Activated T-cell treated with anti-CD3 and anti-CD28 coated beads, Interleukin-2, amount 50 U/mL, for 24 hours (primary cell): ENCODE measurements around the gene MLF2.

Source experiments
- DNase-seq: peaks from one replicate; pipeline ENCODE4 v3.0.0-alpha.2; 2020
- H3K27ac Mint-ChIP-seq: 2 replicates; pipeline ENCODE4 v1.8.0; 2020; ENCODE audit warnings: mild to moderate bottlenecking, mixed read lengths
- H3K27me3 Mint-ChIP-seq: 2 replicates; pipeline ENCODE4 v1.8.0; 2020; ENCODE audit warnings: mixed read lengths
- H3K36me3 Mint-ChIP-seq: 2 replicates; pipeline ENCODE4 v1.8.0; 2020; ENCODE audit warnings: low read depth, mixed read lengths
- H3K4me1 Mint-ChIP-seq: 2 replicates; pipeline ENCODE4 v1.8.0; 2020; ENCODE audit warnings: low read depth, mixed read lengths
- H3K4me3 Mint-ChIP-seq: 2 replicates; pipeline ENCODE4 v1.8.0; 2020; ENCODE audit warnings: mild to moderate bottlenecking, moderate library complexity, mixed read lengths
- H3K9me3 Mint-ChIP-seq: 2 replicates; pipeline ENCODE4 v1.8.0; 2020; ENCODE audit warnings: mixed read lengths

MLF2 gene

DNA sequence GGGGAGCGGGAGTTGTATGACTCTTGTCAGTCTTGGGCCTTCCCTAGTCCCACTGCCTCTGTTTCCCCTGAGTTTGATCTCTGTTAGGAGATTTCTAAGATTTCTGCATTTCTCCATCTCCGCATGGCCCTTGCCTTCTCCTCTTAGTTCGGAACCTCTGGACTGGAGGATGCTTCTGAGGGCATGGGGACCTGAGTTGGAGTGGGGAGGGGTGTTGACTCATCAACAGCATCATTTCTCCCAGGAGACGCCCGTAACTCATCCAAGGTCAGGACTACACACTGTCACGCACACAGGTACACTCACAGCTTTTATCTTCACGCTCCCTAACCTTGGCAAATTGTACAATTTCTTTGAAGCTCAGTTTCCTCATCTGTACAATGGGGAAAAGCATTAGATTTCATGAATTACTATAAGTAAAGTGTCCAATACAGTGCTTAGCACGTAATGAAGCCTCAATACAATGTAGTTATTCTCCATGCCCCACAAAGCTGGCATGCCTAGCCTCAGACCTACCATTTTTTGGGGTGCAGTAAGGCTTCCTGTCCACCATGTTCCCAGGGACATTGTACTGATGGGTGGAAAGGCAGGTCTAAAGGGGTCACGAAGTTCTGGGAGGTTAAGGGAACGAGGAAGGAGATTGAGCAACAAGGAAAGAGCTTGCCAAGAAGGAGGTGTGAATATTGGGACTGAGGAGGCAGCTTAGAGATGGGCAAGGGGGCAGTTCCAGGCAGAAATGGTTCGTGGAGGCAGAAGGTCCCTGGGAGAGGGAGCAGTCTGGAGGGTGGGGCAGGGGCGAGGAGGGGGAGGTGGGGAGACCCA lies 18.8 kb upstream of the MLF2 start:
- peaks cover 60% of the 10 kb centered on the region for H3K36me3 Mint-ChIP-seq

DNA sequence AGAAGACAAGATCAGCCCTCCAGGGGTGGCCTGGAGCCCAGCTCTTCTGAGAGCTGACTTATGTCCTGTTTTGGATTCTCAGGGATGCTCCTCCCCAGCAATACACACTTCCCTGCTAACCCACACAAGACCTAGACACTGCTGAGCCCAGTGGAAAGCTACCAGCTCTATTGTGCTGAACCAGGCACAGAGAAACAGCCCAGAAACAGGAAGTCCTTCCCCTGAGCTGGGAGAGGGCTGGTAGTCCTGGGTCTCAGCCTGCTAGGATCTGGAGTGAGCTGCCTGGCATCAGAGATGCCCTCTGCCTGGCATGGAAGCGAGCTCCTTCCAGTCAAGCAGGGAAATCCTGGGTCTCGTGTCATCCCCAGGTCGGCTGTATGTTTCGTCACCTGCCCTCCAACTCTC lies 18.2 kb upstream of the MLF2 start:
- Mint-ChIP-seq H3K27me3 (peaks cover 29% of the 10 kb centered on the region), H3K4me1 (peaks cover 74% of the 10 kb centered on the region), H3K9me3 (no peaks in the 10 kb centered on the region), H3K27ac (peak overlapping the region; percentile 93), H3K4me3 (peak overlapping the region; percentile 94), H3K36me3 (peaks cover 54% of the 10 kb centered on the region)
- no peak for DNase-seq

More for the DNA sequence above, 18.8 kb upstream of the MLF2 start:
- H3K4me3 Mint-ChIP-seq: peak overlapping the region; percentile 94
- peaks cover 29% of the 10 kb centered on the region for H3K27me3 Mint-ChIP-seq
- no peaks in the 10 kb centered on the region for H3K9me3 Mint-ChIP-seq
- H3K4me1 Mint-ChIP-seq: peaks cover 81% of the 10 kb centered on the region
- no peak for DNase-seq
- peak overlapping the region; percentile 93 for H3K27ac Mint-ChIP-seq

DNA sequence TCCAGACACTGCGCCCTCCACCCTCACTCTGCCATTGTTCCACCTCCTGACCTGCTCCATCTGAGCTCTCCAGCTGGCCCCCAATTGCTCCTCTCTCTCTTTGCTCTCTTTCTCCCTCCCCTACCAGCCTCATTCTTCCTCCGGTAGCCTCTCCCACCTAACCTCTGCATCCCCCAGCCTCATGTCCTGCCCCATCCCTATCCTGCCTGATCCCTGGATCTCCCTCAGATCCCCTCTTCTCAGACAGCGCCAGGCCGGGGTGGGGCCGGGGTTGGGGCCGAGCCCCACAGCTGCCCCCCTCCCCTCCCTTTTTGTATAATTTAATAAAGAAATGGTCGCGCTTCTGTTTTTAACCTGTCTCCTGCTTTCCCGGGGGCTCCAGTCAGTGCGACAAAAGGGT lies 17.7 kb upstream of the MLF2 start:
- no peaks in the 10 kb centered on the region for H3K9me3 Mint-ChIP-seq
- no peak overlapping the region for H3K4me3 Mint-ChIP-seq
- peaks cover 49% of the 10 kb centered on the region for H3K36me3 Mint-ChIP-seq
- peak overlapping the region; percentile 93 for H3K27ac Mint-ChIP-seq
- peaks cover 33% of the 10 kb centered on the region for H3K27me3 Mint-ChIP-seq
- no peak for DNase-seq
- H3K4me1 Mint-ChIP-seq: peaks cover 72% of the 10 kb centered on the region

DNA sequence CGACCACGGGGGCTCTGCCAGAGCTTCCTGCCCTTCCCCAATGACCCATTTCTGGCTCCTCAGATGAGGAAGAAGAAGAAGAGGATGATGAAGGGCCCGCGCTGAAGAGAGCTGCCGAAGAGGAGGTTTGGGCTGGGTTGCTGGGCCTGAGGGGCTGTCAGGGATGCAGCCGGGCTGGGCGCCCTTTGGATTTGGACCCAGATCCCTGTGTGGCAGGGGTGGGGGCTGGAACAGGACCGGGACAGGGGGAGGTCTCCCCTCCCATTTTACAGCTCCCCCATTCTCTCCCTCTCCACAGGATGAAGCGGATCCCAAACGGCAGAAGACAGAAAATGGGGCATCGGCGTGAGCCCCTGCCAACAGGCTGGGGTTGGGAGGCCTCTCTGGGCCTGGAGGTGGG lies 17.2 kb upstream of the MLF2 start:
- H3K4me1 Mint-ChIP-seq: peaks cover 71% of the 10 kb centered on the region

DNA sequence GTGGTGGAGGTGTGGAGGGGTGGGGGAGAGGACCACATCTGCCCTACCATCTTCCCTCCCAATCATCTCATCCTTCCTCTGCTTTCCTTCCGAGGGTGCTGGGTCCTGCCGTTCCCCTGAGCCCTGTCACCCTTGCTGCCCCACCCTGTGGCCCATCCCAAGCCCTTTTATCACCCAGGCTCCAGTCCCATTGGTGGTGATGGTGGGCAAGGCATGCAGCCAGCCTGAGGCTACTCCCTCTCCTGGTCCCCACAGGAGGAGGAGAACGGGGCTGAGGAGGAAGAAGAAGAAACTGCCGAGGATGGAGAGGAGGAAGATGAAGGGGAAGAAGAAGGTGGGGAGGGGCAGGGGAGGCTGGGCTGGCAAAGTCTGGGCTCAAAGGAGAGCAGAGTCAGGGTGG lies 16.7 kb upstream of the MLF2 start:
- peak overlapping the region; percentile 29 for H3K27ac Mint-ChIP-seq
- no peaks in the 10 kb centered on the region for H3K9me3 Mint-ChIP-seq
- H3K36me3 Mint-ChIP-seq: peaks cover 40% of the 10 kb centered on the region
- peaks cover 41% of the 10 kb centered on the region for H3K27me3 Mint-ChIP-seq
- no peak overlapping the region for H3K4me3 Mint-ChIP-seq
- no peak for DNase-seq
- peaks cover 69% of the 10 kb centered on the region for H3K4me1 Mint-ChIP-seq

More for the DNA sequence above, 17.2 kb upstream of the MLF2 start:
- Mint-ChIP-seq H3K27ac (peak overlapping the region; percentile 29), H3K9me3 (no peaks in the 10 kb centered on the region), H3K36me3 (peaks cover 44% of the 10 kb centered on the region), H3K4me3 (no peak overlapping the region), H3K27me3 (peaks cover 38% of the 10 kb centered on the region)
- no peak for DNase-seq

DNA sequence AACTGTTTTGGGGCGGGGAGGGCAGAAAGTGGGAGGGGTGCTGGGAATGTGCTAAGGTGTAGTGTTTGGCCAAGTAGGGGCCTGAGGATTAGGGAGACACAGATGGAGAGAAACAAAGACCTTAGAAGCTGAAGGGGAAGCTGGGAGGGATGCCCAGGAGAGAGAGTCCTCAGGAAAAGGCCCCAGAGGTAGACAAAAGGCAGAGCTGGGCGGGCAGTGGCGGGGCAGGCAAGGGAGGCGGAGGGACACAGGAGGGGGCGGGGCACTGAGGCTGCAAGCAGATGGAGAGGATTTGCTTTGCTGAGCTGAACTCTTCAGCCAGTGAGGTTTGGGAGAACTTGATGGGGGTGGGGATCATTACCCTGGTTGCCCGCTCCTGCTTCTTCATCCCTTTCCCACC lies 16.0 kb upstream of the MLF2 start:
- no peaks in the 10 kb centered on the region for H3K9me3 Mint-ChIP-seq
- no peak for DNase-seq
- peaks cover 33% of the 10 kb centered on the region for H3K36me3 Mint-ChIP-seq
- no peak overlapping the region for H3K27ac Mint-ChIP-seq
- no peak overlapping the region for H3K4me3 Mint-ChIP-seq
- H3K27me3 Mint-ChIP-seq: peaks cover 48% of the 10 kb centered on the region
- peaks cover 69% of the 10 kb centered on the region for H3K4me1 Mint-ChIP-seq

DNA sequence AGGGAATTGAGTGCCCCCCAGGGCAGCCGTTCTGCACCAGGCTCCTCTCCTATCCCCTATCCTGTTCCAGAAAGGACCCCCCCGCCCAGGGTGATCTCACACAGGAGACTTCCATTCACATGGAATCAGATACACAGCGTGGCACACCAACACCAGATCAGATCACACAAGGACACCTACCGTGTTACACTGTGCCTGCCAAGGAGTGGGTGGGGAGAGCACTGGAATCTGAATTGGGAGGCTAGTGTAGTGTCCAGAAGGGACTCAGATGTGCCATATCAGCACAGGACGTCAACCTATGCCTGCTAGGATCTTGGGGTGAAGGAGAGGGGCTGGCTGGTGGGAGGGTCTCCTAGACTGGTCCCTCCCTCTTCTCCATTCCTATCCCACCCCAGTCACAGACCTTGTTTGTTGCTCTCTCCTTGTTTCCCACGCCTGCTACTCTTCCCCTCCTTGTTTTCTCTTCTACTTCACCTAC lies 15.5 kb upstream of the MLF2 start:
- H3K4me1 Mint-ChIP-seq: peaks cover 69% of the 10 kb centered on the region
- H3K27me3 Mint-ChIP-seq: peaks cover 48% of the 10 kb centered on the region

DNA sequence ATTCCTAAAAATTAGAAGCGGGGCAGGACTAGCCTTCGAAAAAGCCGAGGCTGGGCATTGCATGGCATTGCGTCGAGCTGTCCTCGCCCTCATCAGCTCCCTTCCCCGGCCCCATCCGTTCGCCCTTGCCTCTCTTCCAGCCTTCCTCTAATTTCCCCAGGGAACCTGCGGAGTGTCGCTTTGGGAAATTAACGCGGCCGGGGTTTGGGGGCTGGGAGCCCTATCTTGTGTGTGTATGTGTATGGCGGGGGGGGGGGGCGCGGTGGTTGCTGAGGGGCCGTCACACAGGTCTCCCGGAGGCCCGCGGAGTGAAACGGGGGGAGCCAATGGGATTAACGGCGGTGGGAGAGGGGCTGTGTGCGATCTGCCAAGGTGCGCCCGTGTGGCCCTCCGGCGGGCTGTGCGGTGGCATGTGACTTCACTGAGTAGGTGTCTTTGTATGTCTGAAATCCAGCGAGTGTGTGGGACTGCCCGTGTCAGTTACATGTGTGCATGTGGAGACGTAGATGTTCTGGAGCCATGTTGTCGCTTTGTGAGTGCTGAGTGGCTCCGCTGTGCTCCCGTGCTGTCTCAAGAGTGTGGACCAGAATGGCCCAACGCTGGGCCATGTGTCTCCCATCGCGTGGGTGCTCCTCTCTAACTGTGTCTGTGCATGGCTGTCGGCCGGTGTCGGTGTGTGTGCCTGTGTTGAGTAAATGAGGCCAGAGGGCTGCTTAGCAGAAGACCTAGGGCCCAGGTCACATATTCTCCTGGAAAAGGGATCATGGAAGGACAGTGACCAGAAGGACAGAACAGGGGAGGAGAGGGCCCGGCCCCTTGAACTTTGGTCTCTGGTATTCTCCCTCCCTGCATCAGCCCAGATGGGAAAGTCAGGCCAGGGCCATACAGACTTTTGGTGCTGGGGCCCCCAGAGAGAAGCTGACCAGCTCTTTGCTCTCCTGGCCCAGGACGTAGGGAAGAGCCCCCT lies 14.7 kb upstream of the MLF2 start:
- peaks cover 62% of the 10 kb centered on the region for H3K4me1 Mint-ChIP-seq
- peak overlapping the region; percentile 74 for H3K27ac Mint-ChIP-seq
- no peaks in the 10 kb centered on the region for H3K9me3 Mint-ChIP-seq
- no peak for DNase-seq
- peaks cover 23% of the 10 kb centered on the region for H3K36me3 Mint-ChIP-seq
- peaks cover 48% of the 10 kb centered on the region for H3K27me3 Mint-ChIP-seq
- peak overlapping the region; percentile 85 for H3K4me3 Mint-ChIP-seq

More for the DNA sequence above, 15.5 kb upstream of the MLF2 start:
- Mint-ChIP-seq H3K9me3 (no peaks in the 10 kb centered on the region), H3K4me3 (peak overlapping the region; percentile 85), H3K27ac (no peak overlapping the region), H3K36me3 (peaks cover 31% of the 10 kb centered on the region)
- DNase-seq: no peak

DNA sequence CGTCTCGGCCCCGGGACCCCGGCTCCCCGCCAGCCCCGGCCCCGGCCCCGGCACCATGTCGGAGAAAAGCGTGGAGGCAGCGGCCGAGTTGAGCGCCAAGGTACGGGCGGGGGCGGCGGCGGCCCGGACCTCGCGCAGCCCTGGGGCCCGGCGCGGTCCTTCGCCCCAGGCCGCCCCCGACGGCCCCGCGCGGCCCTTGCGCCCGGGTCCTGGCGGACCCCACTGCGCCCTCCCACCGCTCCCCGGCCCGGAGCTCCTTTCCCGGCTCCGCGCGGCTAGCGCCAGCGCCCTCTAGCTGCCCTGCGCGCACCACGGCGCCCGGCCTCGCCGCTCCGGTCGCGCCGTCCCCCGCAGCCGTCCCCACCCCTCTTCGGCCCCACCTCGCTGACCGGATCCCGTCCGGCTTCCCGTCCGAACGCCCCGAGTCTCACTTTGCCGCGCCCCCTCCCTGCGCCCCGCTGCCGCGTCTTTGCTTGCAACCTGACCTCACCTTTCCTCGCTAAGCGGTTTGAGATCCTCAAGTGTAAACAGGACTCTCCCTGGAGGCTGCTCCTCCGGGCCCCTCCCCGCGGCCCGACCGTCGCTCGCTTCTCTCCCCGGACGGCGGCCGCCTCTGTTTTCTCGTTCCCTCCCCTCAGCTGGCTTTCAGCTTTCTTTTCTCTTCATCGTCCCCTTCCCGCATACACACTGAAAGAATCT lies 13.9 kb upstream of the MLF2 start:
- DNase-seq: peak; percentile 77
- Mint-ChIP-seq H3K4me3 (peak overlapping the region; percentile 85), H3K36me3 (peaks cover 18% of the 10 kb centered on the region), H3K4me1 (peaks cover 55% of the 10 kb centered on the region), H3K9me3 (no peaks in the 10 kb centered on the region), H3K27ac (peak overlapping the region; percentile 74), H3K27me3 (peaks cover 48% of the 10 kb centered on the region)

DNA sequence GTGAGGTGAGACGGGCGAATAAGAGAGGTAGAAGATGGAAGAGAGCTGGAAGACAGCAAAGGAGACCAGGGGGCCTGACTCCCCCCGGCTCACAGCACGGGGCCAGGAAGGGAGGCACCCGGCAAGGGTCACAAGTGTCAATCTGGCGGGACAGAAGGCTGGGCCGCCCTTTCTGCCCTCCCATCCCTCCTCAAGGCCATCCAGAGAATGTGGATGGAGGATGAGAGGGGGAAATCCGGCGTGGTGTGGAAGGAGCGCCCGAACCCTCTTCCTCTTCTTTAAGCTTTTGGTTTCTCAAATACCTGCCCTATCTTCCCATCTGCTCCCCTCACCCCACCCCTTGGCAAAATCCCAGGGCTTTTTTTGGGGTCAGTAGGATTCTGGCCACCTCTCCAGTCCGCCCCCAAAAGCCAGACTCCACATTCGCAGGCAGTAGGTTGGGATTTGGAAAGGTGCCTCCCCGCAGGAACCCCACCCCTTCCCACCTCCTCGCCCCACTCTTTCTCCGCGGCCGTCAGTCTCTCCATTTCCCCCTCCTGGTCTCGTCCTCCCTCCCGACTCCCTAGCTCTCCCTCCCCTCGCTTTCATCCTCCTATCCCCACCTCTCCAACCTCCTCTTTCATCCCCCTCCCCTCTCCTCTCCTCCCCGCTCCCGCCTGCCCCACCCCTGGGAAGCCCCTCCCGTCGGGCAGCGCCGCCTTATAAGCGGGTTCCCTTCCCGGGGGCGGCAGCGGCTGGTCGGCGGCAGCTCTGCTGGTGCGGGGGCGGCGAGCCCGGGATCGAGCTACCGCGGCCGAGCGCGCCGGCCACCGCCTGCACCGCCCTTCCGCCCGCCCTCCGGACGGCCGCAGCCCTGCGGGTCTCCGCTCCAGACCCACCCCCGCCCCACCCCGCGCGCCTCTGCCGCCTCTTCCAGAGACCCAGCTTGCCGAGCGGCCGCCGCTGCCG lies 13.0 kb upstream of the MLF2 start, which contains the start of gene PTMS:
Gene PTMS (plus strand): TSS at position 730 of the 948 bp plus-strand sequence. CDS start 343 bp downstream, outside the sequence.
- Mint-ChIP-seq H3K27me3 (peaks cover 47% of the 10 kb centered on the region), H3K4me1 (peaks cover 46% of the 10 kb centered on the region), H3K36me3 (peaks cover 14% of the 10 kb centered on the region), H3K27ac (peak within 1 kb of the TSS; percentile 74), H3K4me3 (peak within 1 kb of the TSS; percentile 85), H3K9me3 (no peaks in the 10 kb centered on the region)
- peak; percentile 61 for DNase-seq

DNA sequence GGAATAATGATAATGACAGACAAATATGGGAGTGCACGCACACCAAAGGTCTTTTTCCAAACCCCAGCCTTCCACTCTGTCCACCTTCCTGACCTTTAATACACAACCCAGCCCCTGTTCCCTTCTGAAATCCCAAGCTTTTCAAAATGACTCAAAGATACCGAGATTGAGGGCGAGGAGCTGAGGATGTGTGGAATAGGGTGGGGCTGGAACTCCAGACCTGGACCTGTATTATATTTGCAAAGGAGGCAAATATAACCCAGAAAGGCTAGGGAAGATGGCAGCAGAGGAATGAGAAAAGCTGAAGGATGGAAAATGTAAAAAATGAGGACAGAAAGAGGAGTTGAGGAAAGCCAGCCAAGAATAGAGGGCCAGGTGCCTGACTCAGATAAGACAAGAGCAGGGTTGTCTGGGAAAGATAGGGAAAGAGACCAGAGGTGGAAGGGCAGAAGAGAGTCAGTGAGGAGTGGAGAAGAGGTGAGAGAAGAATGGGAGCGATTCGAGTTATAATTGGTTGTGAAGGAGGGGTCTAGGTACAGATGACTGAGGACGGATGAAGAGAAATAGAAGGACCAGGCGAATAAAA lies 12.2 kb upstream of the MLF2 start:
- peaks cover 42% of the 10 kb centered on the region for H3K4me1 Mint-ChIP-seq
- peaks cover 45% of the 10 kb centered on the region for H3K27me3 Mint-ChIP-seq
- H3K9me3 Mint-ChIP-seq: no peaks in the 10 kb centered on the region
- no peak for DNase-seq
- peak overlapping the region; percentile 55 for H3K4me3 Mint-ChIP-seq
- H3K27ac Mint-ChIP-seq: peak overlapping the region; percentile 4
- H3K36me3 Mint-ChIP-seq: peaks cover 12% of the 10 kb centered on the region

DNA sequence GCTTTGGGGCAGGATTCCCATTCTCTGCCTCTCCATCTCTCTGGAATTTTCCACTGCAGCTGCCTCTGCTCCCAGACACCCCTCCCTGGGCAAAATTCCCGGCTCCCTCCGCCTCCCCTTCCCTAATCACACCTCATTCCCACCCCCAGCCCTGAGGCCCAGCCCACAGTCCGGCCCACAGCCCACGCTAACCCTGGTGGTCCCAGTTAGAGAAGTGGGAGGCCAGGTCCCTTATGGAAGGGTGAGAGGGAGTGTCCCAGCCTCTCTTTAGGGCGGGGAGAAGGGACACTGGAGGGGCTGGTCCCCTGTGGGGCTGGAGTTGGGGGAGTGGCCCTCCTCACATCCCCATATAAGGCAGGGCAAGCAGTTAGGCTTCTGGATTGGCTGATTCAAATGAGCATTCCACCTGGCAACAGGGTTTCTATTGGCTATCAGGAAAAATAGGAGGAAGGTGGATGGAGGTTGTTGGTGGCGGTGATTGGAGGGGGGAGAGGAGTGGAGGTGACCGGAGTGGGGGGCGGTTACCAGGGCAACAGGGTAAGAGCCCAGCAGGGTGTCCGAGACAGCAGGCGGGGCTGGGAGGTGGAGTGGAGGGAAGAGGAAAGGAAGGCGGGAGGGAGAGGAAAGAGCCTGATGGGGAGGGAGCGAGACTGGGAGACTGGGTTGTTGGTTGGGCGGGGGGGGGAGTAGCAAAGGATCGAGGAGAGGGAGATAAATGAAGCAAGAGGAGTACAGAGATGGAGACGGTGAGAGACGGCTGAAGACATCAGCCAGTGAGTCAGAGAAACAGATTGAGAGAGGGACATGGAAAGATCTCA lies 11.3 kb upstream of the MLF2 start:
- peak; percentile 48 for DNase-seq
- peaks cover 7% of the 10 kb centered on the region for H3K36me3 Mint-ChIP-seq
- peaks cover 35% of the 10 kb centered on the region for H3K4me1 Mint-ChIP-seq
- no peak overlapping the region for H3K27ac Mint-ChIP-seq
- H3K4me3 Mint-ChIP-seq: peak overlapping the region; percentile 34
- H3K9me3 Mint-ChIP-seq: no peaks in the 10 kb centered on the region
- peaks cover 43% of the 10 kb centered on the region for H3K27me3 Mint-ChIP-seq
